Thyroid gland (tissue), 4 donors: ENCODE data around the gene DDRGK1. TPM values are rescaled to one million over a fixed set of nuclear protein-coding genes. Genes with fewer than 3 reads are reported as not detected.
"Not testable (repeated sequence)": the region's sequence is repeated elsewhere in the genome, so short reads cannot be mapped to it uniquely, and the experiment has no call there.

ENCODE experiments used
- DNase-seq, 2 donors: peaks; one replicate each; pipeline ENCODE4 v3.0.0-alpha.2; 2019
- H3K27ac ChIP-seq, 3 donors: fragments of 200-600 bp; sonication (generic); 1 replicate in 2 of 3; 2 replicates in 1 of 3; pipeline ENCODE4 v1.5.1; 2016 to 2019; ENCODE audit warnings: mild to moderate bottlenecking in 1 of 3, moderate library complexity in 1 of 3
- H3K27me3 ChIP-seq: fragments of 200-600 bp; sonication (generic); one replicate; pipeline ENCODE4 v1.5.1; 2019
- H3K36me3 ChIP-seq, 2 donors: fragments of 200-600 bp; sonication (generic); one replicate each; pipeline ENCODE4 v1.5.1; 2016 to 2019
- H3K4me1 ChIP-seq, 2 donors: fragments of 200-600 bp; sonication (generic); one replicate each; pipeline ENCODE4 v1.5.1; 2017 to 2019
- H3K4me3 ChIP-seq, 3 donors: fragments of 200-600 bp; sonication (generic); replicated peaks in 1 of 3; 1 replicate in 2 of 3; 2 replicates in 1 of 3; pipeline ENCODE4 v1.5.1; 2016; ENCODE audit warnings: mild to moderate bottlenecking in 1 of 3
- H3K9me3 ChIP-seq: fragments of 200-600 bp; sonication (generic); one replicate; pipeline ENCODE4 v1.5.1; 2017
- CTCF ChIP-seq, 6 experiments: fragments of 200-600 bp in 3 of 6; fragments of 450-650 bp in 3 of 6; sonication (generic) in 3 of 6; IDR thresholded peaks; one replicate each; pipeline ENCODE4 v1.5.1; 2016 to 2019; ENCODE audit warnings: antibody characterized with exemption in 6 of 6, mild to moderate bottlenecking in 2 of 6, inconsistent platforms in 1 of 6, moderate library complexity in 1 of 6
- POLR2A ChIP-seq, 2 donors: fragments of 450-650 bp; IDR thresholded peaks; one replicate each; pipeline ENCODE4 v1.6.1; 2017; ENCODE audit warnings: antibody characterized with exemption in 2 of 2, mild to moderate bottlenecking in 2 of 2, moderate library complexity in 1 of 2
- WGBS, 2 donors: methylation state at CpG; one replicate each; pipeline ENCODE4 v1.1.5; 2017; 5-methylcytosine and 5-hydroxymethylcytosine counted together
- intact Hi-C: fragments of 100-400 bp; cut with DNase I; formaldehyde crosslinking; loops from one replicate; pipeline ENCODE4 v1.15.1; 2023
- total RNA-seq, 4 donors: library from RNA; depleted of rRNA; stranded (reverse); fragments of >200 nt; gene quantifications; one replicate each; pipeline ENCODE4 v1.2.3, GENCODE V29; 2016

DDRGK1 gene
- total RNA-seq, 4 donors from 2014 or later = 95.5 to 136 (median 126) TPM

GRCh38 chr20:3156811-3157619 lies 47.5 kb downstream of the DDRGK1 start:
- no peak for DNase-seq
- no peaks in the 10 kb centered on the region for H3K36me3 ChIP-seq
- no peaks in the 10 kb centered on the region for H3K9me3 ChIP-seq
- H3K4me1 ChIP-seq = peaks cover 26 to 31% of the 10 kb centered on the region in 2 donors
- TF ChIP-seq CTCF (IDR thresholded peaks at IDR 0.05) = no peak
- TF ChIP-seq POLR2A (IDR thresholded peaks at IDR 0.05) = no peak
- no peak overlapping the region for H3K4me3 ChIP-seq
- WGBS, 2 donors = 70 to 85% methylated on average over 8 of the region's 8 CpGs
- no peak overlapping the region for H3K27ac ChIP-seq
- intact Hi-C loops = no loop called here
- H3K27me3 ChIP-seq = no peaks in the 10 kb centered on the region

GRCh38 chr20:3152057-3152644 lies 52.3 kb downstream of the DDRGK1 start:
- peaks cover 15 to 16% of the 10 kb centered on the region in 2 donors for H3K36me3 ChIP-seq
- intact Hi-C loops, DNase-seq, H3K4me1 ChIP-seq, H3K27ac ChIP-seq, H3K4me3 ChIP-seq, H3K9me3 ChIP-seq, H3K27me3 ChIP-seq: not testable (repeated sequence)
- 92 to 96% methylated on average over 10 of the region's 10 CpGs for WGBS, 2 donors

- intact Hi-C loops = no loop called here
- Histone ChIP-seq H3K4me1 (no peaks in the 10 kb centered on the region), H3K9me3 (no peaks in the 10 kb centered on the region), H3K27me3 (no peaks in the 10 kb centered on the region), H3K36me3 (peaks cover 17 to 20% of the 10 kb centered on the region in 2 donors), H3K4me3 (no peak overlapping the region), H3K27ac (no peak overlapping the region)
- no peak for DNase-seq
- TF ChIP-seq CTCF (IDR thresholded peaks at IDR 0.05) (no peak), POLR2A (IDR thresholded peaks at IDR 0.05) (no peak)
Observed at GRCh38 chr20:3150908-3151307, 53.6 kb downstream of the DDRGK1 start.

- Histone ChIP-seq H3K27me3 (no peaks in the 10 kb centered on the region), H3K4me1 (no peaks in the 10 kb centered on the region), H3K27ac (no peak overlapping the region), H3K4me3 (no peak overlapping the region), H3K36me3 (peaks cover 17 to 20% of the 10 kb centered on the region in 2 donors), H3K9me3 (no peaks in the 10 kb centered on the region)
- TF ChIP-seq CTCF (IDR thresholded peaks at IDR 0.05) (no peak), POLR2A (IDR thresholded peaks at IDR 0.05) (no peak)
- 82 to 87% methylated on average over 10 of the region's 10 CpGs for WGBS, 2 donors
- DNase-seq = no peak
- intact Hi-C loops = no loop called here
Observed at GRCh38 chr20:3146732-3147341, 57.6 kb downstream of the DDRGK1 start.

GRCh38 chr20:3141757-3142156 lies 62.7 kb downstream of the DDRGK1 start:
- no peak for DNase-seq
- Histone ChIP-seq H3K4me3 (no peak overlapping the region), H3K4me1 (no peaks in the 10 kb centered on the region), H3K9me3 (no peaks in the 10 kb centered on the region), H3K27ac (no peak overlapping the region), H3K36me3 (peaks cover 0 to 1% of the 10 kb centered on the region in 2 donors), H3K27me3 (no peaks in the 10 kb centered on the region)
- 100% methylated on average over 3 of the region's 3 CpGs for WGBS, 2 donors
- intact Hi-C loops = no loop called here
- TF ChIP-seq POLR2A (IDR thresholded peaks at IDR 0.05) (no peak), CTCF (IDR thresholded peaks at IDR 0.05) (no peak)

Other genes starting within 250 kb of the DDRGK1 start
- gene GNRH2, start 161.1 kb downstream of the DDRGK1 start, total RNA-seq = 1 to 10 TPM in 1 of 4 donors, not detected in 3; 1.6 TPM
- 100 to 1,000 TPM in 2 of 4 donors, 10 to 100 TPM in 2; 56.3 to 148 (median 86.4) TPM for gene MRPS26, start 158.6 kb downstream of the DDRGK1 start, total RNA-seq
- gene OXT, start 133.1 kb downstream of the DDRGK1 start, total RNA-seq = not detected
- not detected for gene AVP, start 120.0 kb downstream of the DDRGK1 start, total RNA-seq
- 10 to 100 TPM; 20.6 to 24.2 (median 21.3) TPM for gene FASTKD5, start 44.8 kb downstream of the DDRGK1 start, total RNA-seq
- 10 to 100 TPM in 1 of 4 donors, 1 to 10 TPM in 3; 7.0 to 12.4 (median 8.7) TPM for gene UBOX5, start 44.8 kb downstream of the DDRGK1 start, total RNA-seq
- gene LZTS3, start 31.1 kb downstream of the DDRGK1 start, total RNA-seq = 10 to 100 TPM; 27.7 to 39.1 (median 35.1) TPM
- gene ITPA, start 4.8 kb upstream of the DDRGK1 start, total RNA-seq = 10 to 100 TPM; 58.3 to 81.3 (median 68.2) TPM
- gene SLC4A11, start 34.5 kb upstream of the DDRGK1 start, total RNA-seq = 100 to 1,000 TPM in 2 of 4 donors, 10 to 100 TPM in 2; 26.3 to 133 (median 85.8) TPM
- 10 to 100 TPM; 18.0 to 29.8 (median 22.5) TPM for gene DNAAF9, start 203.0 kb upstream of the DDRGK1 start, total RNA-seq